NCI-H2227 (cell line): ENCODE measurements around the gene CNTNAP2.
A peak's percentile ranks its signal among the peaks of the same experiment; 100 is the strongest.
"Not testable (repeated sequence)": the region's sequence is repeated elsewhere in the genome, so short reads cannot be mapped to it uniquely, and the experiment has no call there.

Experiments
- DNase-seq: peaks from one replicate; lab custom pipeline; 2025; ENCODE audit not compliant: unreplicated experiment; lab: John Stamatoyannopoulos, UW

The CNTNAP2 gene

GRCh38 chr7:148304456-148304855, 2187.9 kb downstream of the CNTNAP2 start:
- no peak for DNase-seq

- DNase-seq, result no peak
Observed at GRCh38 chr7:148306759-148307158, 2190.2 kb downstream of the CNTNAP2 start.

- no peak for DNase-seq
Observed at GRCh38 chr7:148318102-148318811, 2201.7 kb downstream of the CNTNAP2 start.

GRCh38 chr7:148318838-148319237, 2202.2 kb downstream of the CNTNAP2 start:
- no peak for DNase-seq

- DNase-seq, result no peak
Observed at GRCh38 chr7:148319316-148319808, 2202.8 kb downstream of the CNTNAP2 start.

- no peak for DNase-seq
Observed at GRCh38 chr7:148325208-148325607, 2208.6 kb downstream of the CNTNAP2 start.

- no peak for DNase-seq
Observed at GRCh38 chr7:148327379-148327778, 2210.8 kb downstream of the CNTNAP2 start.

- DNase-seq, result no peak
Observed at GRCh38 chr7:148328906-148329305, 2212.3 kb downstream of the CNTNAP2 start.

- DNase-seq, result no peak
Observed at GRCh38 chr7:148330124-148330818, 2213.7 kb downstream of the CNTNAP2 start.

- no peak for DNase-seq
Observed at GRCh38 chr7:148330822-148331221, 2214.2 kb downstream of the CNTNAP2 start.

GRCh38 chr7:148331456-148331855, 2214.9 kb downstream of the CNTNAP2 start:
- DNase-seq, result not testable (repeated sequence)

GRCh38 chr7:148332191-148333186, 2215.9 kb downstream of the CNTNAP2 start:
- DNase-seq, result no peak

GRCh38 chr7:148334441-148334956, 2217.9 kb downstream of the CNTNAP2 start:
- DNase-seq, result no peak

GRCh38 chr7:148334959-148335577, 2218.5 kb downstream of the CNTNAP2 start:
- peak; percentile 70 for DNase-seq

- no peak for DNase-seq
Observed at GRCh38 chr7:148335790-148336189, 2219.2 kb downstream of the CNTNAP2 start.

GRCh38 chr7:148336411-148336810, 2219.8 kb downstream of the CNTNAP2 start:
- no peak for DNase-seq

- DNase-seq, result no peak
Observed at GRCh38 chr7:148337246-148337965, 2220.8 kb downstream of the CNTNAP2 start.

- DNase-seq, result no peak
Observed at GRCh38 chr7:148337995-148338747, 2221.6 kb downstream of the CNTNAP2 start.
